Measurements from ENCODE around the gene SPACA6.

Gene SPACA6

DNA sequence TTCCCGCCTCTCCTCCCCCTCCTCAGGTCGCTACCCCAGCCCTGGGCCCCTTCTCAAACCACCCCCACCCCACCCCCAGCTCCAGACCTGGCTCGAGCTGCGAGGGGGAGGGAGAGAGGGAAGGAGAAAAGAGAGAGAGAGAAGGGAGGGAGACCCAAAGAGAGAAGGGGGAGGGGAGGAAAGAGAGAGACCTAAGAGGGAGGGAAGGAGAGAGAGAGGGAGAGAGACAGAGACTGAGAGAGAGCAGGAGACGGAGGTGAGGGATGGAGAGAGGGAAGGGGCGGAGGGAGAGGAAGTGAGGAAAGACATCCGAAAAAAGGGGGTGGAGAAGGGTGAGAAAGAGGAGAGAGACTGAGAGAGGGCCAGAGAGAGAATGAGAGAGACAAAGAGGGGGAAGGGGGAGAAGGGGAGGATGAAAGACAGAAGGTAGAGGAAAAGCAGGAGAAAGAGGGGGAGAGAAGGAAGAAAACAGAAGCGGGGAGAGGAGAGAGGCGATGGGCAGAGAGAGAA, 2.0 kb upstream of the SPACA6 start:
- peak overlapping the region; percentile 99 for H3K9ac ChIP-seq (ENCODE audit: low read length)
- no peaks in the 10 kb centered on the region for H3K9me3 ChIP-seq (ENCODE audit: control insufficient read depth, low read length)
- H3K36me3 ChIP-seq (ENCODE audit: control insufficient read depth in 1 of 2, insufficient read depth in 2 of 2, low read depth in 1 of 2, low read length in 2 of 2), result peaks cover 34 to 44% of the 10 kb centered on the region in 2 experiments
- H3K4me3 ChIP-seq (ENCODE audit: insufficient read depth in 1 of 2, low read depth in 1 of 2, low read length in 2 of 2), result peak overlapping the region; percentile 72 to 98
- peak overlapping the region; percentile 77 for H3K27ac ChIP-seq (ENCODE audit: low read length, poor library complexity, severe bottlenecking)
- H2AK5ac ChIP-seq (ENCODE audit: low read length, severe bottlenecking), result no peak overlapping the region
- no peak overlapping the region for H2AFZ ChIP-seq (ENCODE audit: low read depth, low read length)
- H2BK12ac ChIP-seq (ENCODE audit: low read length in 2 of 2), result peak overlapping the region in 1 of 2 experiments; percentile 45
- 10% methylated on average over 7 of the region's 9 CpGs for WGBS
- no peak overlapping the region for H3K23ac ChIP-seq (ENCODE audit: low read length in 2 of 2)
- no peak overlapping the region for H4K8ac ChIP-seq (ENCODE audit: low read length)
- H3K4ac ChIP-seq (ENCODE audit: low read depth in 1 of 2, low read length in 2 of 2), result peak overlapping the region in 1 of 2 experiments; percentile 34
- peak overlapping the region; percentile 84 for H3K4me2 ChIP-seq (ENCODE audit: low read length, poor library complexity, severe bottlenecking)
- no peaks in the 10 kb centered on the region for H3K27me3 ChIP-seq (ENCODE audit: control insufficient read depth in 1 of 2, insufficient read depth in 1 of 2, low read length in 2 of 2)
- peak overlapping the region in 1 of 2 experiments; percentile 67 for H3K18ac ChIP-seq (ENCODE audit: low read depth in 1 of 2, low read length in 2 of 2)
- H3K79me1 ChIP-seq (replicated peaks; ENCODE audit: low read length, poor library complexity, severe bottlenecking), result peaks cover 5% of the 10 kb centered on the region
- peak overlapping the region; percentile 8 for H4K91ac ChIP-seq (ENCODE audit: low read length)
- no peak overlapping the region for H2BK15ac ChIP-seq (ENCODE audit: low read depth, poor library complexity, severe bottlenecking)
- H3K4me1 ChIP-seq (ENCODE audit: control insufficient read depth, insufficient read depth, low read depth, low read length), result peaks cover 42% of the 10 kb centered on the region
- peak overlapping the region; percentile 23 for H2BK5ac ChIP-seq (ENCODE audit: low read depth, low read length, poor library complexity, severe bottlenecking)
- peak; percentile 67 for DNase-seq
- H2BK120ac ChIP-seq (ENCODE audit: low read depth, low read length), result peak overlapping the region; percentile 58
- H3K14ac ChIP-seq (ENCODE audit: low read length in 2 of 2), result peak overlapping the region in 1 of 2 experiments; percentile 38

DNA sequence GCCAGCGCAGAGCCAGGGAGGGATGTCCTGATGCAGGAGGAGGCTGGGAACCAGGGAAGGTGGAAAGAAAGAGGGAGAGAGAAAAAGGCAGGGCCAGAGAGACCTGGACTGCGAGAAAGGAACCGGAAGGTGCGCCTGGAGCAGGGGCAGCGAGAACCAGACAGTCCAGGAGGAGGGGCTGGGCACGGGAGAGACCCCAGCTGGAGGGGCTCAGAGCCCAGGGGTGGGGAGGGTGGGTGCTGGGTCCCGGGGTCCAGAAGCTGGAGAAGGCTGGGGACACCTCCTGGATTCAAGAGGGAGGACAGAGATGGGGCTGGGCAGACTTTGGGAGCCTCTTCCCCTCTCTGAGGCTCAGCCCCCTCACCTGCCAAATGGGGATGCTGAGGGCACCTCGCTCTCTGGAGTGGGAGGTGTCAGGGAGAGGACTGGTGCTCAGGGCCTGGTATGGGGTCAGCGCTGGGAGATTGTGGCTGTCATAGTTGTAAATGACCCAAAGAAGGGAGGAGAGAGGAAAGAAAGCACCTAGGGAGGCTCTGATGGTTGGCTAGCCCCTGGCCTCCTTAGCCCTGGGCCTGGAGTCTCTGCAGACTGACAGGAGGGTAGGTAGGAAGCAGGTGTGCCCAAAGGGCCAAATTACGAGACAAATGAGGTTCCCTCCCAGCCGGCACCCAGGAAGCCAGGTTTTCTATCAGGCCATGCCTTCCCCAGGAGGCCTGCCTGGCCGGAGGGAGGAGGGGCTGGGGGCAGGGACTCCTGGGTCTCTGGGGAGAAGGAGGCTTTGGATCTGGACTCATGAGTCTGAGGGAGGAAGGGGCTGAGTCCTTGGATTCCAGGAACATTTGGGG, 1.3 kb upstream of the SPACA6 start:
- H3K23ac ChIP-seq (ENCODE audit: low read length in 2 of 2), result no peak overlapping the region
- H2BK120ac ChIP-seq (ENCODE audit: low read depth, low read length), result peak overlapping the region; percentile 58
- peak overlapping the region in 1 of 2 experiments; percentile 67 for H3K18ac ChIP-seq (ENCODE audit: low read depth in 1 of 2, low read length in 2 of 2)
- peak overlapping the region; percentile 77 for H3K27ac ChIP-seq (ENCODE audit: low read length, poor library complexity, severe bottlenecking)
- no peak overlapping the region for H2AK5ac ChIP-seq (ENCODE audit: low read length, severe bottlenecking)
- no peaks in the 10 kb centered on the region for H3K9me3 ChIP-seq (ENCODE audit: control insufficient read depth, low read length)
- H3K4me1 ChIP-seq (ENCODE audit: control insufficient read depth, insufficient read depth, low read depth, low read length), result peaks cover 42% of the 10 kb centered on the region
- H2BK12ac ChIP-seq (ENCODE audit: low read length in 2 of 2), result peak overlapping the region in 1 of 2 experiments; percentile 45
- no peak overlapping the region for H2BK5ac ChIP-seq (ENCODE audit: low read depth, low read length, poor library complexity, severe bottlenecking)
- no peak overlapping the region for H4K8ac ChIP-seq (ENCODE audit: low read length)
- H2AFZ ChIP-seq (ENCODE audit: low read depth, low read length), result no peak overlapping the region
- DNase-seq, result no peak
- peaks cover 41 to 50% of the 10 kb centered on the region in 2 experiments for H3K36me3 ChIP-seq (ENCODE audit: control insufficient read depth in 1 of 2, insufficient read depth in 2 of 2, low read depth in 1 of 2, low read length in 2 of 2)
- peak overlapping the region; percentile 99 for H3K9ac ChIP-seq (ENCODE audit: low read length)
- H3K27me3 ChIP-seq (ENCODE audit: control insufficient read depth in 1 of 2, insufficient read depth in 1 of 2, low read length in 2 of 2), result no peaks in the 10 kb centered on the region
- peak overlapping the region; percentile 72 to 98 for H3K4me3 ChIP-seq (ENCODE audit: insufficient read depth in 1 of 2, low read depth in 1 of 2, low read length in 2 of 2)
- peaks cover 2% of the 10 kb centered on the region for H3K79me1 ChIP-seq (replicated peaks; ENCODE audit: low read length, poor library complexity, severe bottlenecking)
- 38% methylated on average over 11 of the region's 12 CpGs for WGBS
- peak overlapping the region in 1 of 2 experiments; percentile 38 for H3K14ac ChIP-seq (ENCODE audit: low read length in 2 of 2)
- peak overlapping the region in 1 of 2 experiments; percentile 34 for H3K4ac ChIP-seq (ENCODE audit: low read depth in 1 of 2, low read length in 2 of 2)
- H4K91ac ChIP-seq (ENCODE audit: low read length), result no peak overlapping the region
- H2BK15ac ChIP-seq (ENCODE audit: low read depth, poor library complexity, severe bottlenecking), result no peak overlapping the region
- H3K4me2 ChIP-seq (ENCODE audit: low read length, poor library complexity, severe bottlenecking), result peak overlapping the region; percentile 84

DNA sequence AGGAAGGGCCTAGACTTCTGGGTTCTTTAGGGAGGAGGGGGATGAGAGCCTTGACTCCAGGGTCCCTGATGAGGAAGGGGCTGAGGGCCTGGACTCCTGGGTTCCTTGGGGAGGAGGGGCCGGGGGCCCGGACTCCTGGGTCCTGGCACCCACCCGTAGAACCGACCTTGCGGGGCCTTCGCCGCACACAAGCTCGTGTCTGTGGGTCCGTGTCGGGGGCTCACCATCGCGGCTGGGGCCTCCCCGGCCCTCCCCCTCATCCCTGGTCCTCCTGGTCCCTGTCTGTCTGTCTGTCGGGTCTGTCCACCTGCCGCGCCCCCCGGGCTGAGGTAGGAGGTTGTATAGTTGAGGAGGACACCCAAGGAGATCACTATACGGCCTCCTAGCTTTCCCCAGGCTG, 662 bp upstream of the SPACA6 start:
- 97% methylated on average over 15 of the region's 18 CpGs for WGBS
- Histone ChIP-seq H3K9ac (ENCODE audit: low read length) (peak overlapping the region; percentile 99), H3K36me3 (ENCODE audit: control insufficient read depth in 1 of 2, insufficient read depth in 2 of 2, low read depth in 1 of 2, low read length in 2 of 2) (peaks cover 47 to 57% of the 10 kb centered on the region in 2 experiments), H3K14ac (ENCODE audit: low read length in 2 of 2) (peak overlapping the region in 1 of 2 experiments; percentile 50), H4K8ac (ENCODE audit: low read length) (no peak overlapping the region), H3K4me2 (ENCODE audit: low read length, poor library complexity, severe bottlenecking) (peak overlapping the region; percentile 84), H3K9me3 (ENCODE audit: control insufficient read depth, low read length) (no peaks in the 10 kb centered on the region), H3K4ac (ENCODE audit: low read depth in 1 of 2, low read length in 2 of 2) (no peak overlapping the region), H3K27ac (ENCODE audit: low read length, poor library complexity, severe bottlenecking) (peak overlapping the region; percentile 19), H2AK5ac (ENCODE audit: low read length, severe bottlenecking) (no peak overlapping the region), H3K4me3 (ENCODE audit: insufficient read depth in 1 of 2, low read depth in 1 of 2, low read length in 2 of 2) (peak overlapping the region; percentile 72 to 98), H3K79me1 (replicated peaks; ENCODE audit: low read length, poor library complexity, severe bottlenecking) (peaks cover 3% of the 10 kb centered on the region), H2AFZ (ENCODE audit: low read depth, low read length) (no peak overlapping the region), H3K27me3 (ENCODE audit: control insufficient read depth in 1 of 2, insufficient read depth in 1 of 2, low read length in 2 of 2) (no peaks in the 10 kb centered on the region), H2BK15ac (ENCODE audit: low read depth, poor library complexity, severe bottlenecking) (no peak overlapping the region), H2BK5ac (ENCODE audit: low read depth, low read length, poor library complexity, severe bottlenecking) (no peak overlapping the region), H3K18ac (ENCODE audit: low read depth in 1 of 2, low read length in 2 of 2) (no peak overlapping the region), H3K4me1 (ENCODE audit: control insufficient read depth, insufficient read depth, low read depth, low read length) (peaks cover 42% of the 10 kb centered on the region), H2BK120ac (ENCODE audit: low read depth, low read length) (no peak overlapping the region), H4K91ac (ENCODE audit: low read length) (no peak overlapping the region), H3K23ac (ENCODE audit: low read length in 2 of 2) (no peak overlapping the region), H2BK12ac (ENCODE audit: low read length in 2 of 2) (no peak overlapping the region)
- no peak for DNase-seq

DNA sequence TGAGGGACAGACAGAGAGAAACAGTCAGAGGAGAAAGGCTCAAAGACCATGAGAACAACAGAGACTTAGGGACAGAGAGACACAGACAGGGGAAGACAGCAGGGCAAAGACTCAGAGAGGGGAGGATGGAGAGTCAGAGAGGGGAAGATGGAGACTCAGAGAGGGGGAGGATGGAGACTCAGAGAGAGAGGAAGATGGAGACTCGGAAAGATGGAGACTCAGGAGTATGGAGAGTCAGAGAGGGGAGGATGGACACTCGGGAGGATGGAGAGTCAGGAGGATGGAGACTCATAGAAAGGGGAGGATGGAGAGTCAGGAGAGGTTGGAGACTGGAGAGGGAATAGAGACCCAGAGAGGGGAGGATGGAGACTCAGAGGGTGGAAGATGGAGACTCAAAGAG, 689 bp downstream of the SPACA6 start:
- Histone ChIP-seq H4K91ac (ENCODE audit: low read length) (no peak overlapping the region), H3K4me3 (ENCODE audit: insufficient read depth in 1 of 2, low read depth in 1 of 2, low read length in 2 of 2) (no peak overlapping the region), H3K9me3 (ENCODE audit: control insufficient read depth, low read length) (no peaks in the 10 kb centered on the region), H3K14ac (ENCODE audit: low read length in 2 of 2) (no peak overlapping the region), H3K9ac (ENCODE audit: low read length) (peak overlapping the region; percentile 22), H3K4me2 (ENCODE audit: low read length, poor library complexity, severe bottlenecking) (peak overlapping the region; percentile 0), H3K27ac (ENCODE audit: low read length, poor library complexity, severe bottlenecking) (no peak overlapping the region), H2BK120ac (ENCODE audit: low read depth, low read length) (no peak overlapping the region), H3K79me1 (replicated peaks; ENCODE audit: low read length, poor library complexity, severe bottlenecking) (peaks cover 7% of the 10 kb centered on the region), H3K27me3 (ENCODE audit: control insufficient read depth in 1 of 2, insufficient read depth in 1 of 2, low read length in 2 of 2) (no peaks in the 10 kb centered on the region), H3K18ac (ENCODE audit: low read depth in 1 of 2, low read length in 2 of 2) (no peak overlapping the region), H2AK5ac (ENCODE audit: low read length, severe bottlenecking) (no peak overlapping the region), H3K36me3 (ENCODE audit: control insufficient read depth in 1 of 2, insufficient read depth in 2 of 2, low read depth in 1 of 2, low read length in 2 of 2) (peaks cover 61 to 70% of the 10 kb centered on the region in 2 experiments), H3K4ac (ENCODE audit: low read depth in 1 of 2, low read length in 2 of 2) (no peak overlapping the region), H2BK15ac (ENCODE audit: low read depth, poor library complexity, severe bottlenecking) (no peak overlapping the region), H2AFZ (ENCODE audit: low read depth, low read length) (no peak overlapping the region), H4K8ac (ENCODE audit: low read length) (no peak overlapping the region), H2BK5ac (ENCODE audit: low read depth, low read length, poor library complexity, severe bottlenecking) (no peak overlapping the region), H3K4me1 (ENCODE audit: control insufficient read depth, insufficient read depth, low read depth, low read length) (peaks cover 37% of the 10 kb centered on the region), H3K23ac (ENCODE audit: low read length in 2 of 2) (no peak overlapping the region), H2BK12ac (ENCODE audit: low read length in 2 of 2) (no peak overlapping the region)
- DNase-seq, result no peak
- 97% methylated on average over 2 of the region's 2 CpGs for WGBS
